Upper lobe of right lung (tissue), 1 donor: ENCODE measurements around the gene C1orf216. TPM values are rescaled to one million over a fixed set of nuclear protein-coding genes. Genes with fewer than 3 reads are reported as not detected.

ENCODE experiments used
- ATAC-seq: fragments of 200-7000 bp; cut with Tn5 transposase; one replicate; pipeline ENCODE4 v1.9.1; 2020; ENCODE audit warnings: mild to moderate bottlenecking, moderate library complexity
- DNase-seq: peaks from one replicate; pipeline ENCODE4 v3.0.0-alpha.2; 2020
- H3K27ac ChIP-seq: fragments of 200-600 bp; one replicate; pipeline ENCODE4 v1.8.0; 2022
- H3K27me3 ChIP-seq: fragments of 200-600 bp; one replicate; pipeline ENCODE4 v1.8.0; 2022; ENCODE audit warnings: mild to moderate bottlenecking
- H3K36me3 ChIP-seq: fragments of 200-600 bp; one replicate; pipeline ENCODE4 v1.8.0; 2022
- H3K4me1 ChIP-seq: fragments of 200-600 bp; one replicate; pipeline ENCODE4 v1.8.0; 2022
- H3K4me3 ChIP-seq: fragments of 200-600 bp; one replicate; pipeline ENCODE4 v1.8.0; 2022; ENCODE audit warnings: mild to moderate bottlenecking
- H3K9me3 ChIP-seq: fragments of 200-600 bp; one replicate; pipeline ENCODE4 v1.8.0; 2022
- intact Hi-C: fragments of 100-400 bp; cut with DNase I; formaldehyde crosslinking; loops from one replicate; pipeline ENCODE4 v1.11.0; 2022
- total RNA-seq: library from RNA; stranded (reverse); fragmentation: NEBNext Ultra II Directional; extraction: Animal tissue kit (Norgen Biotek cat#: 25700); gene quantifications from one replicate; pipeline ENCODE4 v1.2.1, GENCODE V29; 2021
- TF ChIP-seq, protein P1 (sequence below): fragments of 200-600 bp; IDR thresholded peaks from one replicate; pipeline ENCODE4 v1.8.0; 2022; ENCODE audit warnings: antibody characterized with exemption
- donor health status: DM: no; HTN: yes; CAD: no; lungs with severe emphysema.

C1orf216 gene
- total RNA-seq, 1 donor from 2014 or later: 13.9 TPM

DNA sequence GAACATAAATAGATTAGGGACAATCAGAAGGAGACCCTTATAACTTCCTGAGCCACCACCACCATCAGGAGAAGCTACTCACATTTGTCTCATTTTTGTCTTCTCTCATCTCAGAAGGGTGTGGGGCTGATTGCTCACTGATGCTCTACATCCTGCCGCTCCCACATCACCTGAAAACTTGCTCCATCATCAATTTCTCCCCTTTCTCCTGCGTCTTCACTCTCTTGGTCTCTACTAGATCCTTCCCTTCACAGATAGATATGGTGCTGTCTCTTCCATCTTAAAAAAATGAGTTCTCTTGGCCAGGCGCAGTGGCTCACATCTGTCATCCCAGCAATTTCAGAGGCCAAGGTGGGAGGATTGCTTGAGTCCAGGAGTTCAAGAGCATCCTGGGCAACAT lies 38.4 kb downstream of the C1orf216 start:
- Histone ChIP-seq H3K27ac (no peak overlapping the region), H3K9me3 (no peaks in the 10 kb centered on the region), H3K27me3 (peaks cover 5% of the 10 kb centered on the region), H3K4me1 (no peaks in the 10 kb centered on the region), H3K4me3 (no peak overlapping the region), H3K36me3 (no peaks in the 10 kb centered on the region)
- ATAC-seq: no peak
- TF ChIP-seq, protein P1, sequence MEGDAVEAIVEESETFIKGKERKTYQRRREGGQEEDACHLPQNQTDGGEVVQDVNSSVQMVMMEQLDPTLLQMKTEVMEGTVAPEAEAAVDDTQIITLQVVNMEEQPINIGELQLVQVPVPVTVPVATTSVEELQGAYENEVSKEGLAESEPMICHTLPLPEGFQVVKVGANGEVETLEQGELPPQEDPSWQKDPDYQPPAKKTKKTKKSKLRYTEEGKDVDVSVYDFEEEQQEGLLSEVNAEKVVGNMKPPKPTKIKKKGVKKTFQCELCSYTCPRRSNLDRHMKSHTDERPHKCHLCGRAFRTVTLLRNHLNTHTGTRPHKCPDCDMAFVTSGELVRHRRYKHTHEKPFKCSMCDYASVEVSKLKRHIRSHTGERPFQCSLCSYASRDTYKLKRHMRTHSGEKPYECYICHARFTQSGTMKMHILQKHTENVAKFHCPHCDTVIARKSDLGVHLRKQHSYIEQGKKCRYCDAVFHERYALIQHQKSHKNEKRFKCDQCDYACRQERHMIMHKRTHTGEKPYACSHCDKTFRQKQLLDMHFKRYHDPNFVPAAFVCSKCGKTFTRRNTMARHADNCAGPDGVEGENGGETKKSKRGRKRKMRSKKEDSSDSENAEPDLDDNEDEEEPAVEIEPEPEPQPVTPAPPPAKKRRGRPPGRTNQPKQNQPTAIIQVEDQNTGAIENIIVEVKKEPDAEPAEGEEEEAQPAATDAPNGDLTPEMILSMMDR: no peak
- intact Hi-C loops: no loop called here
- DNase-seq: no peak

DNA sequence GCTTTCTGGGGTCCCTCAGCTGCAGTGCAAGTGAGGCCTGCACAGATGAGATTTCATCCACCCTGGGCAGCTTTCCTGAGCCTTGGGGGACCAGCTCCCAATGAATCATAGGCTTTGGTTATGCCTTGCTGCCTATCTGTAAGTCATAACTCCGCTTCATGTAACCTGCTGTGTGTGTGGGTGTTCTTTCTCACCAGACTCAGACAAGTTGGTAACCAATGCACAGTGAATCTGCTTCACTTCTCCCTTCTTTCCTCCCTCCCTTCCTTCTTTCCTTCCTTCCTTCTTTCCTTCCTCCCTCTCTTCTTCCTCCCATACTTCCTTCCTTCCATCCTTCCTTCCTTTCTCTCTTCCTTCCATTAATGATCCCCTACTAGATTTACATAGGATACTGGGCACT lies 42.9 kb downstream of the C1orf216 start:
- TF ChIP-seq, protein P1: no peak
- Histone ChIP-seq H3K4me3 (no peak overlapping the region), H3K9me3 (no peaks in the 10 kb centered on the region), H3K4me1 (no peaks in the 10 kb centered on the region), H3K36me3 (no peaks in the 10 kb centered on the region), H3K27me3 (peaks cover 13% of the 10 kb centered on the region), H3K27ac (no peak overlapping the region)
- DNase-seq (no peak), ATAC-seq (no peak)
- intact Hi-C loops: no loop called here

DNA sequence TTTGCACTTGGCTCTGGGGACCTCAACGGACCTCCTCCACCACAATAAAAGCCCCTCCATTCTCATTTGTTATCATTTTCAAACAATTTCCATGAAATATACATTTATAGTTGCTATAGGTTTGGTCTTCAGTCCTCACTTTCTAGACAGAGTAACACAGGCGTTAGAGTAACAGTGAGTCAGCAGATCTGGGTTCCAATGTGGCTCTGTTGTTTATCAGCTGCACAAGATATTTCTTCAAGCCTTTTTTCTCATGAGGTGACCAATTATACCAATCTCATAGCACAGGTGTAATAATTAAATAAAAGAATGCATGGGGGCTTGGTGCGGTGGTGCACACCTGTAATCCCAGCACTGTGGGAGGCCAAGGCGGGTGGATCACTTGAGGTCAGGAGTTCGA lies 44.6 kb downstream of the C1orf216 start:
- TF ChIP-seq, protein P1: no peak
- Histone ChIP-seq H3K4me3 (no peak overlapping the region), H3K36me3 (no peaks in the 10 kb centered on the region), H3K27ac (no peak overlapping the region), H3K9me3 (no peaks in the 10 kb centered on the region), H3K27me3 (peaks cover 20% of the 10 kb centered on the region), H3K4me1 (no peaks in the 10 kb centered on the region)
- intact Hi-C loops: no loop called here
- DNase-seq: no peak
- ATAC-seq: no peak

DNA sequence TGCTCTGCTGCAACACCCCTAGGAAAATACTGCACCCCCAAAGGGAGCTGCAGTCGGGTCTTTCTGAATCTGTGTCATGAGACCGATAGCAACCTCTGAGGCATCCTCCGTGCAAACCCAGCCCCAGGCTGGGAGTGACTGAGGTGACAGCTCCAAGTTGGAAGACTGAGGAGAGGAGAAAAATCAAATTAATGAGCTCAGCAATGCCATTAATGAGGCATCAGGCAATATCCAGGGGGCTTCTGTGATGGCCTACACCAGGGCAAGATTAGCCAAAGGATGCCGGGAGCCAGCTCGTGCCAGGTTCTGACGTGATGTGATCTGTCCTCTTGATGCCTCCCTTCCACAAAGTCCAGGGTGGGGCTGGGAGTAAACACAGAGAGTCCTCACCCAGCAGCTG lies 46.6 kb downstream of the C1orf216 start:
- H3K27me3 ChIP-seq: peaks cover 26% of the 10 kb centered on the region
- no peaks in the 10 kb centered on the region for H3K4me1 ChIP-seq
- H3K27ac ChIP-seq: no peak overlapping the region
- H3K4me3 ChIP-seq: no peak overlapping the region
- no peak for ATAC-seq
- H3K36me3 ChIP-seq: no peaks in the 10 kb centered on the region
- intact Hi-C loops: no loop called here
- TF ChIP-seq, protein P1: no peak
- no peak for DNase-seq
- no peaks in the 10 kb centered on the region for H3K9me3 ChIP-seq

DNA sequence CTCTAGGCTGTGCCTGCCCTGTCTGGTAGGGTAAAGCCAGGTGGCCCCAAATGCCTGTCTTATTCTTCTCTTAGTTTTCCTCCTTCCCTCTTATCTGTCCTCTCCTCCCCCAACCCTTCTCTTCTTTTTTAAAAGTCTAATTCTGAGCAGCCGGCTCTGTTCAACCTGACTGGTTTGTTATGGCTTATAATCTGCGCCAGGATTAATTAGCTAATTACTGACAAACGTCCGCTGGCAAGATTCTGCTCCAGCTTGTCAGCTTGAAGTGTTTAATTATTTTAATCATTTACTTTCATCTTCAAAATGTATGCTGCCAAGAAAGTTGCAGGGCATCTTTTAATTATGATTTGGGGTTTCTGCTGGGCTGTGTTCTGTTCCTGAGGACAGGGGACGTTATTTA lies 50.2 kb downstream of the C1orf216 start:
- intact Hi-C loops: no loop called here
- TF ChIP-seq, protein P1: no peak
- ATAC-seq: no peak
- no peaks in the 10 kb centered on the region for H3K9me3 ChIP-seq
- DNase-seq: no peak
- H3K4me3 ChIP-seq: no peak overlapping the region
- peaks cover 24% of the 10 kb centered on the region for H3K27me3 ChIP-seq
- H3K27ac ChIP-seq: no peak overlapping the region
- no peaks in the 10 kb centered on the region for H3K36me3 ChIP-seq
- no peaks in the 10 kb centered on the region for H3K4me1 ChIP-seq

DNA sequence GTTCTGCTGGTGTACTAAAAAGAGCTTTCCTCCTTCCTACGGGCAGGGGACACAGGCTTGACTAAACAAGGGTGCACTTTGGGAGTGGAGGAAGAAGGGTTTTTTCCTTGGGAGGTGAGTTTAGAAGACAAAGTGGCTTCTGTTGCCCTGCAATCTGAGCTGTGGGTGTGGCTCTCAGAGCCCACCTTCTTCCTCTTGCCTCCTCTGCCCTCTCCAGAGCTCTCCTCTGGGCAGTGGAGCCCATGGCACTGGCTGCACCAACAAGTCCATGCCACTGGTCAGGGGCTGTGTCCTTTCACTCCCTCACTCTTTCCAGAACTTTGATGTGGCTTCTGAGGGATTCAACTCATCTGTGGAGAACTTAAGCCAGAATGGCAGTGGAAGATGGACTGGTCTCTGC lies 51.8 kb downstream of the C1orf216 start:
- Histone ChIP-seq H3K4me1 (no peaks in the 10 kb centered on the region), H3K27me3 (peaks cover 14% of the 10 kb centered on the region), H3K36me3 (no peaks in the 10 kb centered on the region), H3K27ac (no peak overlapping the region), H3K9me3 (no peaks in the 10 kb centered on the region), H3K4me3 (no peak overlapping the region)
- DNase-seq: no peak
- TF ChIP-seq, protein P1: no peak
- intact Hi-C loops: no loop called here
- no peak for ATAC-seq
